Kidney (tissue), 14 donors: ENCODE data around the gene RELA. TPM values are rescaled to one million over a fixed set of nuclear protein-coding genes. Genes with fewer than 3 reads are reported as not detected.
A peak's percentile ranks its signal among the peaks of the same experiment; 100 is the strongest.
"Not testable (repeated sequence)": the region's sequence is repeated elsewhere in the genome, so short reads cannot be mapped to it uniquely, and the experiment has no call there.

Experiments used
- DNase-seq, 5 donors: peaks; one replicate each; pipeline ENCODE4 v3.0.0-alpha.2; 2013 to 2020
- FAIRE-seq: peaks from 2 replicates; lab custom pipeline; 2012; peaks lifted over from hg19 to GRCh38; lab: Jason Lieb, UNC
- H3K27ac ChIP-seq, 2 donors: one replicate each; pipeline ENCODE4 v1.7.0; 2013; ENCODE audit warnings: low read depth in 2 of 2, low read length in 2 of 2, inconsistent platforms in 1 of 2
- H3K27me3 ChIP-seq: one replicate; pipeline ENCODE4 v1.7.1; 2013; ENCODE audit warnings: low read length, inconsistent platforms; ENCODE audit not compliant: control insufficient read depth, insufficient read depth
- H3K36me3 ChIP-seq, 3 donors: one replicate each; pipeline versions ENCODE4 v1.7.0 to v1.7.1; 2013; ENCODE audit warnings: low read length in 3 of 3, control low read depth in 1 of 3, inconsistent platforms in 1 of 3; ENCODE audit not compliant: insufficient read depth in 3 of 3, control insufficient read depth in 2 of 3
- H3K4me1 ChIP-seq, 3 donors: one replicate each; pipeline versions ENCODE4 v1.7.0 to v1.7.1; 2013; ENCODE audit warnings: low read length in 3 of 3, inconsistent platforms in 1 of 3, low read depth in 1 of 3; ENCODE audit not compliant: control insufficient read depth in 2 of 3, insufficient read depth in 2 of 3
- H3K4me3 ChIP-seq, 3 donors: one replicate each; pipeline versions ENCODE4 v1.7.0 to v1.8.1; 2013; ENCODE audit warnings: low read length in 3 of 3, control low read depth in 1 of 3, inconsistent platforms in 1 of 3
- H3K9ac ChIP-seq, 3 donors: one replicate each; pipeline versions ENCODE4 v1.7.0 to v1.7.1; 2013; ENCODE audit warnings: low read length in 3 of 3, control low read depth in 1 of 3, inconsistent platforms in 1 of 3
- H3K9me3 ChIP-seq, 3 donors: one replicate each; pipeline versions ENCODE4 v1.7.0 to v1.7.1; 2013; ENCODE audit warnings: low read length in 3 of 3, control low read depth in 1 of 3, inconsistent platforms in 1 of 3; ENCODE audit not compliant: control insufficient read depth in 2 of 3, insufficient read depth in 1 of 3
- CTCF ChIP-seq: IDR thresholded peaks from 3 replicates; pipeline ENCODE4 v1.5.1; 2012; ENCODE audit warnings: mild to moderate bottlenecking, moderate library complexity, borderline replicate concordance; ENCODE audit not compliant: insufficient read depth; ENCODE audit errors: extremely low read depth
- intact Hi-C: fragments of 100-400 bp; cut with DNase I; formaldehyde crosslinking; loops from one replicate; pipeline ENCODE4 v1.11.1; 2022
- polyA plus RNA-seq: library from polyadenylated mRNA; stranded (reverse); fragments of 350-450 nt; fragmentation: Illumina TruSeq; extraction: RNeasy Lipid Tissue Mini Kit (QIAGEN cat#74804); gene quantifications from one replicate; pipeline ENCODE4 v1.2.3, GENCODE V29; 2014; ENCODE audit warnings: low read depth, low replicate concordance; ENCODE audit not compliant: insufficient read depth
- total RNA-seq: library from RNA; stranded (reverse); fragmentation: NEBNext Ultra II Directional; extraction: Animal tissue kit (Norgen Biotek cat#: 25700); gene quantifications from one replicate; pipeline ENCODE4 v1.2.1, GENCODE V29; 2021
- donor health status: control.
- donor health status: control.
- donor health status: control.
- donor health status: control.
- donor health status: control.
- donor health status: DM: yes; HTN: yes; CAD: no.
- donor health status: Normal renal cell carcinoma (clear cell type).

The RELA gene
- total and polyA plus RNA-seq, 2 donors from 2014 or later = 34.8 to 81.6 TPM

GRCh38 chr11:65706303-65706763 lies 43.6 kb upstream of the RELA start:
- H3K27me3 ChIP-seq, H3K9me3 ChIP-seq, FAIRE-seq, H3K27ac ChIP-seq, H3K4me1 ChIP-seq, H3K36me3 ChIP-seq: not testable (repeated sequence)
- TF ChIP-seq CTCF = peak; percentile 55
- peak; percentile 68 to 86 (median 70) for DNase-seq
- Histone ChIP-seq H3K4me3 (peak overlapping the region in 2 of 3 donors; percentile 39 to 45), H3K9ac (peak overlapping the region in 1 of 3 donors; percentile 26)
- intact Hi-C loops = loop anchor here (10.0 kb wide), 1 partner anchor 128 kb away; the partner anchor contains the start of gene SNX32

DNA sequence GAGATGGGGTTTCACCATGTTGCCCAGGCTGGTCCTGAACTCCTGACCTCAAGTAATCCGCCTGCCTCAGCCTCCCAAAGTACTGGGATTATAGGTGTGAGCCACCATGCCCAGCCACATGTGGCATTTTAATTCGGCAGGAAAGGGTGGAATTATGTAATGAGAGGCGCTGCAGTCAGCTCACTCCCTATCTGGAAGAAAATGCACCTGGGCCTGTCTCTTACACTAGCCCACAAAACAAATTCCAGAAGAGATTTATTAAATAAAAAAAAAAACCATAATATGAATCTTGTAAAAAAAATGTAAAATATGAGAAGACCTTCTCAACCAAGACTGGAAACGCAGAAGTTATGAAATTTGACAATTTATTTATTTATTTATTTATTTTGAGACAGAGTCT lies 41.1 kb upstream of the RELA start:
- Histone ChIP-seq H3K9ac (no peak overlapping the region), H3K4me1 (no peaks in the 10 kb centered on the region), H3K4me3 (no peak overlapping the region), H3K9me3 (no peaks in the 10 kb centered on the region), H3K27ac (no peak overlapping the region), H3K27me3 (no peaks in the 10 kb centered on the region), H3K36me3 (no peaks in the 10 kb centered on the region)
- intact Hi-C loops = loop anchor here (10.0 kb wide), 1 partner anchor 131 kb away; the partner anchor contains the start of gene SNX32
- FAIRE-seq (no peak), DNase-seq (no peak)
- no peak for TF ChIP-seq CTCF

- no peaks in the 10 kb centered on the region for H3K36me3 ChIP-seq
- FAIRE-seq = no peak
- no peak for DNase-seq
- H3K9me3 ChIP-seq = no peaks in the 10 kb centered on the region
- no peak overlapping the region for H3K27ac ChIP-seq
- TF ChIP-seq CTCF = no peak
- no peak overlapping the region for H3K4me3 ChIP-seq
- no peaks in the 10 kb centered on the region for H3K4me1 ChIP-seq
- no peaks in the 10 kb centered on the region for H3K27me3 ChIP-seq
- no peak overlapping the region for H3K9ac ChIP-seq
- intact Hi-C loops = loop anchor here (10.0 kb wide), 1 partner anchor 133 kb away; the partner anchor contains the start of gene SNX32
Observed at GRCh38 chr11:65701686-65702085, 39.0 kb upstream of the RELA start.
